Amniotic epithelial cell (primary cell): Measurements from ENCODE around the gene PPM1M.
"Not testable (repeated sequence)": the region's sequence is repeated elsewhere in the genome, so short reads cannot be mapped to it uniquely, and the experiment has no call there.

Experiments
- DNase-seq: peaks from one replicate; pipeline ENCODE4 v3.0.0-alpha.2; 2010; ENCODE audit warnings: low read depth

The PPM1M gene

GRCh38 chr3:52277071-52277964 is 31.8 kb downstream of the PPM1M start:
- DNase-seq: peak; percentile 79

GRCh38 chr3:52277972-52278509 is 32.5 kb downstream of the PPM1M start:
- no peak for DNase-seq

GRCh38 chr3:52278510-52279069 is 33.0 kb downstream of the PPM1M start, which contains the start of gene WDR82:
Gene WDR82, minus strand, starts transcription at chr3:52278649. Its CDS starts 288 bp downstream, at chr3:52278361.
- DNase-seq: peak; percentile 87

GRCh38 chr3:52279596-52279995 is 34.0 kb downstream of the PPM1M start:
- no peak for DNase-seq

- peak; percentile 69 for DNase-seq
Measured at GRCh38 chr3:52280050-52280461, 34.5 kb downstream of the PPM1M start.

GRCh38 chr3:52281981-52282801 is 36.6 kb downstream of the PPM1M start:
- DNase-seq: peak; percentile 73

GRCh38 chr3:52283306-52283705 is 37.7 kb downstream of the PPM1M start:
- DNase-seq: peak; percentile 44

DNA sequence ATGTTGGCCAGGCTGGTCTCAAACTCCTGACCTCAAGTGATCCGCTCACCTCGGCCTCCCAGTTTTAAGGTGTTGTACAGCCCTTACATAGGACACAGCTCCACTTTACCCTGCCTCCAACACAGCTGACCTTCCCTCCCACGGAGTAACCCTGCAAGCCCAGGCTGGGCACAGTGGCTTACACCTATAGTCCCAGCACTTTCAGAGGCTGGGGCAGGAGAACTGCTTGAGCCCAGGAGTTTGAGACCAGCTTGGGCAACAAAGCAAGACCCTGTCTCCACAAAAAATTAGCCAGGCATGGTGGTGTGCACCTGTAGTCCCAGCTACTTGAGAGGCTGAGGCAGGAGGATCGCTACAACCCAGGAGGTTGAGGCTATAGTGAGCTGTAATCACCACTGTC is 38.5 kb downstream of the PPM1M start:
- DNase-seq: not testable (repeated sequence)

DNA sequence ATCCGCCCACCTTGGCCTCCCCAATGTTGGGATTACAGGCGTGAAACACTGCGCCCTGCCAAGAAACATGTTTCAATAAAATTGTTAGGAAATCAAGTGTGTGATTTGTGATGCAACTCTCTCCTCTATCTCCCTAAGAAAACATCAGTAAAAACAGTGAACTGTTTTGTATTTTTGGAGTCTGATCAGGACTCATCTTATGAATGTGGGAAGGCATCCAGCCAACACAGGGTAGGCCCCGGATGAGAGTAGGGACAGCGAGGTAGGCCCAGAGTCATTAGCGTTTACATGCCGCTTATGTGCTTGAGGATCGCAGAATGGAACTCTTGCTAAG is 41.2 kb downstream of the PPM1M start:
- peak; percentile 45 for DNase-seq

DNA sequence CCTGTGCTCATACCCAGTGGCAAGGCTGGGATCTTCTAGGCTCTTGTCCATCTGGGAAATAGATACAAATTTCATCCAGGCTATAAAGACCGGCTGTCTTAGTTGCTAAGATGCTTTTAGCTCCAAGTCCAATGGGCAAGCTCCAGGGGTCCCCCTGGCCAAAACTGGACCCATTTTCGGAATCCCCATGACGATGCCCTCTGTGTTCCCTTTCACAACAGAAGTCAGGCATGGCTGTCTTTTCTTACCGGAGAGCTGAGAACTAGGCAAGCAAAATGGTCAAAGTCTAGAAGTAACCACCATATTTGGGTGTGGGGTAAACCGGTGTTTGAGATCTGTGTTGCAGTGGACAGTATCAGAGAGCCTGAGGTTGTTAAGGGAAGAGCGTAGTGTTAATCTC is 43.1 kb downstream of the PPM1M start:
- DNase-seq: no peak

DNA sequence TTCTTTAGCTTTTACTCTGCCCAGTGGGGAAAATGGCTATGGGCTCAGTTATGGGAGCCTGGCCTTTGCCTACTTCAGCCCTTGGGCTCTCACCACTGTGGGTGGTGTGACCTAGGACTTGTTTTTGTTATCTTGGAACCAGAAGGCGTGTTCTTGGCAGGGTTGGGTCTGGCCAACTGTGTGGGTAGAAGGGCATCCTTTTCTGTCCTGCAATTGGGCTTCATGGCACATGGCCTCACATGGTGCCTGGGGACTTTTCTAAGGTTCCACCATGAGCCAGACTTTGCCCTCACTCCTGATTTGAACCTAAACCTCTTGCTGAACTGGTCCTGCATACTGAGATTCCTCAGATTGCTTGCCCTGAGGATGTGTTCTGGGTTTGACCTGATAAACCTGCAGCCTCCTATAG is 43.8 kb downstream of the PPM1M start:
- DNase-seq: no peak

GRCh38 chr3:52289747-52290595 is 44.4 kb downstream of the PPM1M start:
- DNase-seq: no peak

GRCh38 chr3:52290596-52291507 is 45.3 kb downstream of the PPM1M start:
- DNase-seq: no peak

DNA sequence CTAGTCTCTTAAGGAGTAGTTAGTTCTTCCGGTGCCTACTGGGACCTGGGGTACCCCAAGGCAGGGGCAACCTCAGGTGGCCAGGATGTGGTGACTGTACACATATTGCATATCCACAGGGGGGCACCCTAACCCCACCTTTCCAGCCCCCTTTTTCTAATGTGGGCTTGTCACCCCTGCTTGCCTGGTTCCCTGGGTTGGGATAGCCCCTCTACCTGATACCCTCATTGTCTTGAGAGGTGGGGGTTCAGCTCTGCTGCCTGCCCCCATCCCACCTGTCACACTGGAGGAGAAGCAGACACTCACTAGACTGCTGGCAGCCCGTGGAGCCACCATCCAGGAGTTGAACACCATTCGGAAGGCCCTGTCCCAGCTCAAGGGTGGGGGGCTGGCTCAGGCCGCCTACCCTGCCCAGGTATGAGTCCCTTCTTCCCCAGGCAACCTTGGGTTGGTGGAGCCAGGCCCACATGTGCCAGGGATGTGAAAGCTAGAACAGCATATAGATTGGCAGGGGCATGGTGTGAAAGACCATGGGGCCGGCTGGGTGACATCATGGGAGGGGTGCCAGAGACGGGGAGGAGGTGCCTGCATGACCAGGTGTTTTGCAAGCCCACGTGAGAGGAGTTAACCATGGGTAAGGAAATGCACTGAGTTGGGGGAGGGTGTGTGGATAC is 46.1 kb downstream of the PPM1M start:
- DNase-seq: no peak

- DNase-seq: no peak
Measured at GRCh38 chr3:52292247-52293065, 46.9 kb downstream of the PPM1M start.

DNA sequence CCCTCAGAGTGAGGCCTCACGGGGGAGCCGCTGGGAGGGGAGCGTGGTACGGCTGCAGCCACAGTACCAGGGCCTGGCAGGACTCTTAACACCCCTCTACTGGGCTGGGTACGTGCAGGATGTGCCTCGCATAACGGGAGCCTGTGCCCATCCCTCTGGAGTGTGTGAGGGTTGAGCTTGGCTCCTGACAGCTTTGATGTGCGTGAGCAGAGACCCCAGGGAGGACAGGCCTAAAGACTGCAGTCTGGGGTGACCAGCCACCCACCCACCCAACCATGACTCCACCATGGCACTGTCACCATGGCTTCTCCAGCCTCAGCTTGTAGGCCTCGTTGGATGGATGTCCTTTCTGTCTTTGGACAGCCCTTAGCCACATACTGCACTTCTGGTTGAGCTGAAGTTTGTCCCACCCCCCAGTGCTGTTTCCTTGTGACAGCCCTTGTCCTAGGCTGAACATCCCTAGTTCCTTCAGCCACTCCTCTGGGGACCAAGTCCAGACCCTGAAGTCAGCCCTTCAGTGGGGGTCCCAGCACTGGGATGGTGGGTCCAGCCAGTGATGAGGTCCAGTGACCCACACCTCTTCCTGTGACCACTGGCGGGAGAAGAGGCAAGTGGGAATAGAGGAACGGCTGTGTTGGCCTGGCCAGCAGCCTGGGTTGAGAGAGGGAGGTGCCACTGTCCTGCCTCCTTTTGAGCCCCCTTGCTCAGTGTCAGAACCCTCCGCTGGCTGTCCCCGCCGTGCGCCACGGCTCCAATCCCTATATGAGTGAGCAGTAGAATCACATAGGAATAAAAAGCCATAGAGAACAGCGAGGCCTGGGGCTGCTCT is 48.1 kb downstream of the PPM1M start:
- no peak for DNase-seq

DNA sequence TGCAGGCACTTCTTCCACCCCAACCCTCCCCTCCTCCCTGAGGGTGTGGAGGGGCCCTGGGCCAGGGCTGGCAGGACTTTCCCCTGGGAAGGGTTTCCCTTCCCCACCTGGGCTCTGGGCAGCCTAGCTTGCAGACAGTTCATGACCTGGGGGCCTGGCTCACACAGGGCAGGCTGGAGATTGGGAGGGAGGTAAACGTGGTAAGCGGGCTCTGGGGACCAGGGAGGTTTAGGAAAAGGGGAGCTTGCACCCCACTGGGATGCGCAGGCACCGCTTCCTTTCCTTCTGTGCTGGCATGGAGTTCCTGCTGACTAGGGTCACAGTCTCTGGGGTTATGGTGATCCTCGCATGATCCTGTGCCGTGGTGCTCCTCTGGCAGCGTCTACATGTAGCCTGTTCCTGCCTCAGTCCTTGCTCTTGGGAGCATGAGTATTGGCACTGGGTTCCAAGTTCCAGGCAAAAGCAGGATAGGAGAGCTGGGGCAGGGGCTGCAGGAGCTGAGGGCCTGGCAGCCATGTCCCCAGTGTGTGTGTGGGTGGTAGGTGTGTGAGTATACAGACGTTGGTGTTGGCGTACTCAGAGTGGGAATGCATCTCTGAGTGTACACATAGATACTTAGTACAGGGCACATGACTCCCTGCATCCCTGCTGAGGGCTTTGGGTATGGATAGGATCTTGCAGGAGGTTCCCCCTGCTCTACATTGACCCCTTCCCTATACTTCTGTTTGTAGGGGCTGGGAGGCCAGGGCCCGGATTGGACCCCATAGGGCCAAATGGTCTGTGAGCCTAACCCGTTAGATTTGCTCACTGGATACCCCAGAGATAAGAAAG is 49.0 kb downstream of the PPM1M start:
- DNase-seq: no peak
